HEK293 (cell line): Measurements from ENCODE around the gene CUEDC1.

Experiments used
- CTCF ChIA-PET: fragments of 350-600 bp; formaldehyde crosslinking; extraction: SDS; loops from one replicate; lab custom pipeline; 2021; ENCODE audit warnings: antibody characterized with exemption; lab: Yijun Ruan, JAX
- POLR2A ChIA-PET: fragments of 300-600 bp; formaldehyde crosslinking; extraction: SDS; loops from one replicate; lab custom pipeline; 2020; ENCODE audit warnings: antibody characterized with exemption, inconsistent platforms; lab: Yijun Ruan, JAX
- H3K27ac ChIP-seq: fragments of 200-500 bp; sonication (Bioruptor generic); 2 replicates; pipeline ENCODE4 v1.5.1; 2014; ENCODE audit warnings: low read depth, low read length, control low read depth, inconsistent platforms; ENCODE audit errors: extremely low read depth
- H3K36me3 ChIP-seq, 2 experiments: fragments of 200-500 bp in 1 of 2; sonication (Bioruptor generic) in 1 of 2; 1 replicate in 1 of 2; 2 replicates in 1 of 2; pipeline ENCODE4 v1.5.1; 2014 to 2017; ENCODE audit warnings: inconsistent platforms in 2 of 2, low read length in 2 of 2; ENCODE audit not compliant: control insufficient read depth in 2 of 2, insufficient read depth in 1 of 2
- H3K4me1 ChIP-seq: fragments of 200-500 bp; sonication (Bioruptor generic); 2 replicates; pipeline ENCODE4 v1.5.1; 2014; ENCODE audit warnings: mild to moderate bottlenecking, low read length, inconsistent platforms; ENCODE audit not compliant: control insufficient read depth, insufficient read depth
- H3K4me3 ChIP-seq: 2 replicates; pipeline ENCODE4 v1.5.1; 2011; ENCODE audit warnings: low read depth, mild to moderate bottlenecking, control low read depth, low read length, moderate library complexity
- H3K9me3 ChIP-seq: fragments of 200-500 bp; sonication (Bioruptor generic); 2 replicates; pipeline ENCODE4 v1.5.1; 2014; ENCODE audit warnings: low read depth, low read length, inconsistent platforms; ENCODE audit not compliant: control insufficient read depth, insufficient read depth
- GLIS2 ChIP-seq: fragments of 450-650 bp; formaldehyde crosslinking; IDR thresholded peaks from 2 replicates; pipeline ENCODE4 v1.5.1; 2016; ENCODE audit warnings: missing biosample characterization, missing genetic modification characterization
- SCRT1 ChIP-seq: fragments of 450-650 bp; formaldehyde crosslinking; IDR thresholded peaks from 2 replicates; pipeline ENCODE4 v1.5.1; 2016; ENCODE audit warnings: missing biosample characterization, missing genetic modification characterization, borderline replicate concordance
- SCRT2 ChIP-seq: fragments of 450-650 bp; formaldehyde crosslinking; IDR thresholded peaks from 2 replicates; pipeline ENCODE4 v1.5.1; 2016; ENCODE audit warnings: missing biosample characterization, missing genetic modification characterization
- ZNF10 ChIP-seq: fragments of 450-650 bp; formaldehyde crosslinking; IDR thresholded peaks from 2 replicates; pipeline ENCODE4 v1.5.1; 2017; ENCODE audit warnings: missing biosample characterization, missing genetic modification characterization
- ZNF157 ChIP-seq: fragments of 450-650 bp; formaldehyde crosslinking; IDR thresholded peaks from 2 replicates; pipeline ENCODE4 v1.5.1; 2016; ENCODE audit warnings: missing biosample characterization, missing genetic modification characterization
- ZNF16 ChIP-seq: fragments of 450-650 bp; formaldehyde crosslinking; IDR thresholded peaks from 2 replicates; pipeline ENCODE4 v1.5.1; 2016; ENCODE audit warnings: low read depth, missing biosample characterization, missing genetic modification characterization
- ZNF169 ChIP-seq: fragments of 450-650 bp; formaldehyde crosslinking; IDR thresholded peaks from 2 replicates; pipeline ENCODE4 v1.5.1; 2016; ENCODE audit warnings: missing biosample characterization, missing genetic modification characterization
- ZNF248 ChIP-seq: fragments of 450-650 bp; formaldehyde crosslinking; IDR thresholded peaks from 2 replicates; pipeline ENCODE4 v1.5.1; 2017; ENCODE audit warnings: missing biosample characterization, missing genetic modification characterization
- ZNF423 ChIP-seq: fragments of 450-650 bp; formaldehyde crosslinking; IDR thresholded peaks from 2 replicates; pipeline ENCODE4 v1.5.1; 2016; ENCODE audit warnings: missing biosample characterization, missing genetic modification characterization
- ZNF624 ChIP-seq: fragments of 450-650 bp; formaldehyde crosslinking; IDR thresholded peaks from 2 replicates; pipeline ENCODE4 v1.5.1; 2017; ENCODE audit warnings: missing biosample characterization, missing genetic modification characterization
- ZNF654 ChIP-seq: fragments of 450-650 bp; formaldehyde crosslinking; IDR thresholded peaks from 2 replicates; pipeline ENCODE4 v1.5.1; 2016; ENCODE audit warnings: low read depth, missing biosample characterization, missing genetic modification characterization
- ZNF768 ChIP-seq: fragments of 450-650 bp; formaldehyde crosslinking; IDR thresholded peaks from 2 replicates; pipeline ENCODE4 v1.5.1; 2018; ENCODE audit warnings: missing biosample characterization, mild to moderate bottlenecking, missing genetic modification characterization
- ZNF776 ChIP-seq: fragments of 450-650 bp; formaldehyde crosslinking; IDR thresholded peaks from 2 replicates; pipeline ENCODE4 v1.5.0; 2017; ENCODE audit warnings: missing biosample characterization, missing genetic modification characterization, borderline replicate concordance
- TF ChIP-seq, protein P1 (sequence below): fragments of 450-650 bp; formaldehyde crosslinking; IDR thresholded peaks from 2 replicates; pipeline ENCODE4 v1.5.1; 2016; ENCODE audit warnings: missing biosample characterization, missing genetic modification characterization, borderline replicate concordance
- TF ChIP-seq, protein P2 (sequence below): fragments of 450-650 bp; formaldehyde crosslinking; conservative IDR thresholded peaks from 2 replicates; pipeline ENCODE4 v1.5.1; 2016; ENCODE audit warnings: low read depth, missing biosample characterization, missing genetic modification characterization
- TF ChIP-seq, protein P3 (sequence below): fragments of 450-650 bp; formaldehyde crosslinking; IDR thresholded peaks from 2 replicates; pipeline ENCODE4 v1.5.1; 2016; ENCODE audit warnings: missing biosample characterization, missing genetic modification characterization
- TF ChIP-seq, protein P4 (sequence below): fragments of 450-650 bp; formaldehyde crosslinking; IDR thresholded peaks from 2 replicates; pipeline ENCODE4 v1.5.1; 2016; ENCODE audit warnings: missing biosample characterization, missing genetic modification characterization

CUEDC1 gene

DNA sequence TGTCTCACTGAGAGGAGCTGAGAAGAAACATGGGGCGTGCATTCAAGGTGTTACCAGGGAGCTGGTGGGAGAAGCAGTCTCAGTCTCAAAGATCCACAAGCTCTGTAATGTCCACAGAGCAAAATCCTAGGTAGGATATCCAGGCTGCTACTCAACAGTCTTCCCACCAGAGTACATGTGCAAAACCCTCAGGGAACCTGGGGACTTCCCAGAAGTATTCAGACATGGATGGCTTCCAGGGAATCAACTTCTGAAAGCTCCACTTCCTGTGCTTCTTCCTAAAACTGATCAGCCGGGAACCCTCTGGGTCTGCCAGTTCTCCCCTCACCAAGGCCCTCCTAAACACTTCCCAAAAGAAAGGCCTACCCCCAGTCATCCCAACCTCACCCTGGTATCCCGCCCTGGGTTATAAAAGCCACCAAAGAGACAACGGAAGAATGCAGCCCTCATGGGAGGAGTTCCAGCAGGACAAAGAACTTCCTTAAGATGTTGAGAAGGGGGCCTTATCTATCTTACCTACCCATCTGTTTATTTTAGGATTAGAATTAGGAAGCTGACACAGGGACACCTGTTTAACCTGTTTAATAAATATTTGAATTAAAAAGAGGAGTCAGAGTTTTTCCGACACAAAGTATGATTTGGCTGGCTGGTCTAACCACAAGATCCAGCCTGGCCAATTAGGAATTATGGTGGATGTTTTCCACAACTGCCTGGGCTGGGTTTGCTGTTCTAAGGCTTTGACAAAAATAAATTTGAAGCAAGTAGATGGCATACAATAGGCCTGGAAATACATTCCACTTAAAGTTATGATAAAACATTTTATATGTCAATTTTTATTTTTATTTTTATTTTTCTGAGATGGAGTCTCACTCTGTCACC, 37.0 kb downstream of the CUEDC1 start:
- no peaks in the 10 kb centered on the region for H3K9me3 ChIP-seq
- ChIA-PET POLR2A (interaction anchor here (1.0 to 1.3 kb wide), 3 partner anchors 14 to 164 kb away, joined by 3 to 4 read pairs (median 3); partner anchors contain the start of genes DYNLL2 and SRSF1), CTCF (interaction anchor here (0.8 to 1.4 kb wide), 6 partner anchors 26 to 81 kb away, joined by 3 to 5 read pairs (median 3); partner anchors contain the start of gene CUEDC1)
- peak overlapping the region; percentile 21; the same call in 1 of the 2 replicates for H3K27ac ChIP-seq
- TF ChIP-seq ZNF423 (tag by site-specific recombination): no peak
- no peak for TF ChIP-seq ZNF16 (tag by site-specific recombination)
- no peak for TF ChIP-seq ZNF169 (tag by site-specific recombination)
- TF ChIP-seq GLIS2 (tag by site-specific recombination): no peak
- TF ChIP-seq ZNF248 (tag by site-specific recombination): no peak
- no peak for TF ChIP-seq ZNF157 (tag by site-specific recombination)
- no peak for TF ChIP-seq ZNF776
- no peaks in the 10 kb centered on the region for H3K36me3 ChIP-seq
- peaks cover 31% of the 10 kb centered on the region for H3K4me1 ChIP-seq
- no peak overlapping the region for H3K4me3 ChIP-seq

DNA sequence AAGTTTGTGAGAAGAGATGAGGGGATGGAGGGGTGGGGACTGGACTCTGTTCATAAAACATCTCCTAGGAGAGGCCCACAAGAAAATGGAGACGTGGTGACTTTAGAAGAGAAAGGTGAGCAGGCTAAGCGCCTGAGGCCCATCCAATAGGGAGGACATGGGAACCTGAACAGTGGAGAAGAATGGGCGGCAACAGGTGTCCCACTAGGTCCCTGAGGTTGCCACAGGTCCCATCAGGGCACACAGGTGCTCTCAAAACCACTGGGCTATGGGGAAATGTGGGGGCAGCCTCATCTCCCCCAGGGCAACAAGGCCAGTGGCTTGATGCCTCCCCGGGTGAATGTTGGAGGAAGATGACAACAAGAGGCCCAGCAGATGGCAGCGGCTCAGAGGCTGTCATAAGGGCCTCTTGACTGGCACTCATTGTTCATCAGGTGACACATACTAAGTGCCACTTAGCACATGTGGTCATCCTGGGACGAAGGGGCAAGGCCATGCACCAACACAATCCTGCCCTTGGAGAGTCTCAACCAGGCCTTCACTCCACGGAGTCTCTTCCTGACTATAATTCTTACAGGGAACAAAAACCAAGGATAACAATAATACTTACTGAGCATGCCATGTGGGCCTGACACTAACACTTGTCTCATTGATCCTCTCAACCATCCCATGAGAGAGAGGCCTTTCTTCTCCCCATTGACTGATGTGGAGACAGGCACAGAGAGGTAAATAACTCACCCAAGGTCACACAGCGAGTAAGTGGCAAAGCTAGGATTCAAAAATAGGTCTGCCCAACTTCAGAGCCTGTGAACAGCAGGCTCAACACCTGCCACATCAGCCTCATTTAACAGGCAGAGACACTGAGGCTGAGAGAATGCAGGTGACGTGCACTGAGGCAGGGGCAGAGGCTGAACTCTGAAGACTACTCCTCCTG, 38.0 kb downstream of the CUEDC1 start:
- Histone ChIP-seq H3K27ac (no peak overlapping the region), H3K36me3 (no peaks in the 10 kb centered on the region), H3K4me3 (no peak overlapping the region), H3K4me1 (peaks cover 32% of the 10 kb centered on the region), H3K9me3 (no peaks in the 10 kb centered on the region)
- TF ChIP-seq ZNF10 (tag by site-specific recombination) (0 out of 2 replicates have a peak, but pooled peaks have one; percentile 66), ZNF768 (tag by site-specific recombination) (peak; percentile 89), SCRT2 (tag by site-specific recombination) (peak; percentile 97), SCRT1 (tag by site-specific recombination) (peak; percentile 92), ZNF654 (tag by site-specific recombination) (peak; percentile 24; the same call in 1 of the 2 replicates), ZNF624 (no peak)
- TF ChIP-seq, protein P1, sequence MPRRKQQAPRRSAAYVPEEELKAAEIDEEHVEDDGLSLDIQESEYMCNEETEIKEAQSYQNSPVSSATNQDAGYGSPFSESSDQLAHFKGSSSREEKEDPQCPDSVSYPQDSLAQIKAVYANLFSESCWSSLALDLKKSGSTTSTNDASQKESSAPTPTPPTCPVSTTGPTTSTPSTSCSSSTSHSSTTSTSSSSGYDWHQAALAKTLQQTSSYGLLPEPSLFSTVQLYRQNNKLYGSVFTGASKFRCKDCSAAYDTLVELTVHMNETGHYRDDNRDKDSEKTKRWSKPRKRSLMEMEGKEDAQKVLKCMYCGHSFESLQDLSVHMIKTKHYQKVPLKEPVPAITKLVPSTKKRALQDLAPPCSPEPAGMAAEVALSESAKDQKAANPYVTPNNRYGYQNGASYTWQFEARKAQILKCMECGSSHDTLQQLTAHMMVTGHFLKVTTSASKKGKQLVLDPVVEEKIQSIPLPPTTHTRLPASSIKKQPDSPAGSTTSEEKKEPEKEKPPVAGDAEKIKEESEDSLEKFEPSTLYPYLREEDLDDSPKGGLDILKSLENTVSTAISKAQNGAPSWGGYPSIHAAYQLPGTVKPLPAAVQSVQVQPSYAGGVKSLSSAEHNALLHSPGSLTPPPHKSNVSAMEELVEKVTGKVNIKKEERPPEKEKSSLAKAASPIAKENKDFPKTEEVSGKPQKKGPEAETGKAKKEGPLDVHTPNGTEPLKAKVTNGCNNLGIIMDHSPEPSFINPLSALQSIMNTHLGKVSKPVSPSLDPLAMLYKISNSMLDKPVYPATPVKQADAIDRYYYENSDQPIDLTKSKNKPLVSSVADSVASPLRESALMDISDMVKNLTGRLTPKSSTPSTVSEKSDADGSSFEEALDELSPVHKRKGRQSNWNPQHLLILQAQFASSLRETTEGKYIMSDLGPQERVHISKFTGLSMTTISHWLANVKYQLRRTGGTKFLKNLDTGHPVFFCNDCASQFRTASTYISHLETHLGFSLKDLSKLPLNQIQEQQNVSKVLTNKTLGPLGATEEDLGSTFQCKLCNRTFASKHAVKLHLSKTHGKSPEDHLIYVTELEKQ (tag by site-specific recombination): no peak
- TF ChIP-seq, protein P2, sequence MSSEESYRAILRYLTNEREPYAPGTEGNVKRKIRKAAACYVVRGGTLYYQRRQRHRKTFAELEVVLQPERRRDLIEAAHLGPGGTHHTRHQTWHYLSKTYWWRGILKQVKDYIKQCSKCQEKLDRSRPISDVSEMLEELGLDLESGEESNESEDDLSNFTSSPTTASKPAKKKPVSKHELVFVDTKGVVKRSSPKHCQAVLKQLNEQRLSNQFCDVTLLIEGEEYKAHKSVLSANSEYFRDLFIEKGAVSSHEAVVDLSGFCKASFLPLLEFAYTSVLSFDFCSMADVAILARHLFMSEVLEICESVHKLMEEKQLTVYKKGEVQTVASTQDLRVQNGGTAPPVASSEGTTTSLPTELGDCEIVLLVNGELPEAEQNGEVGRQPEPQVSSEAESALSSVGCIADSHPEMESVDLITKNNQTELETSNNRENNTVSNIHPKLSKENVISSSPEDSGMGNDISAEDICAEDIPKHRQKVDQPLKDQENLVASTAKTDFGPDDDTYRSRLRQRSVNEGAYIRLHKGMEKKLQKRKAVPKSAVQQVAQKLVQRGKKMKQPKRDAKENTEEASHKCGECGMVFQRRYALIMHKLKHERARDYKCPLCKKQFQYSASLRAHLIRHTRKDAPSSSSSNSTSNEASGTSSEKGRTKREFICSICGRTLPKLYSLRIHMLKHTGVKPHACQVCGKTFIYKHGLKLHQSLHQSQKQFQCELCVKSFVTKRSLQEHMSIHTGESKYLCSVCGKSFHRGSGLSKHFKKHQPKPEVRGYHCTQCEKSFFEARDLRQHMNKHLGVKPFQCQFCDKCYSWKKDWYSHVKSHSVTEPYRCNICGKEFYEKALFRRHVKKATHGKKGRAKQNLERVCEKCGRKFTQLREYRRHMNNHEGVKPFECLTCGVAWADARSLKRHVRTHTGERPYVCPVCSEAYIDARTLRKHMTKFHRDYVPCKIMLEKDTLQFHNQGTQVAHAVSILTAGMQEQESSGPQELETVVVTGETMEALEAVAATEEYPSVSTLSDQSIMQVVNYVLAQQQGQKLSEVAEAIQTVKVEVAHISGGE (tag by site-specific recombination): no peak
- TF ChIP-seq, protein P3, sequence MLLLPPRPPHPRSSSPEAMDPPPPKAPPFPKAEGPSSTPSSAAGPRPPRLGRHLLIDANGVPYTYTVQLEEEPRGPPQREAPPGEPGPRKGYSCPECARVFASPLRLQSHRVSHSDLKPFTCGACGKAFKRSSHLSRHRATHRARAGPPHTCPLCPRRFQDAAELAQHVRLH: 0 out of 2 replicates have a peak, but pooled peaks have one; percentile 19
- TF ChIP-seq, protein P4, sequence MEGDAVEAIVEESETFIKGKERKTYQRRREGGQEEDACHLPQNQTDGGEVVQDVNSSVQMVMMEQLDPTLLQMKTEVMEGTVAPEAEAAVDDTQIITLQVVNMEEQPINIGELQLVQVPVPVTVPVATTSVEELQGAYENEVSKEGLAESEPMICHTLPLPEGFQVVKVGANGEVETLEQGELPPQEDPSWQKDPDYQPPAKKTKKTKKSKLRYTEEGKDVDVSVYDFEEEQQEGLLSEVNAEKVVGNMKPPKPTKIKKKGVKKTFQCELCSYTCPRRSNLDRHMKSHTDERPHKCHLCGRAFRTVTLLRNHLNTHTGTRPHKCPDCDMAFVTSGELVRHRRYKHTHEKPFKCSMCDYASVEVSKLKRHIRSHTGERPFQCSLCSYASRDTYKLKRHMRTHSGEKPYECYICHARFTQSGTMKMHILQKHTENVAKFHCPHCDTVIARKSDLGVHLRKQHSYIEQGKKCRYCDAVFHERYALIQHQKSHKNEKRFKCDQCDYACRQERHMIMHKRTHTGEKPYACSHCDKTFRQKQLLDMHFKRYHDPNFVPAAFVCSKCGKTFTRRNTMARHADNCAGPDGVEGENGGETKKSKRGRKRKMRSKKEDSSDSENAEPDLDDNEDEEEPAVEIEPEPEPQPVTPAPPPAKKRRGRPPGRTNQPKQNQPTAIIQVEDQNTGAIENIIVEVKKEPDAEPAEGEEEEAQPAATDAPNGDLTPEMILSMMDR (tag by site-specific recombination): peak; percentile 45
- ChIA-PET POLR2A (interaction anchor here (1.0 to 1.3 kb wide), 3 partner anchors 13 to 165 kb away, joined by 3 to 4 read pairs (median 3); partner anchors contain the start of genes DYNLL2 and SRSF1), CTCF (interaction anchor here (0.8 to 1.4 kb wide), 4 partner anchors 25 to 82 kb away, joined by 3 to 5 read pairs (median 4); partner anchors contain the start of gene CUEDC1)
